CD4-positive, alpha-beta T cell treated with Interleukin-17A for 4 hours (primary cell): Measurements from ENCODE around the gene FAM20A.
"Not testable (repeated sequence)": the region's sequence is repeated elsewhere in the genome, so short reads cannot be mapped to it uniquely, and the experiment has no call there.

Experiments
- DNase-seq: peaks from one replicate; pipeline ENCODE4 v3.0.0-alpha.2; 2020; ENCODE audit warnings: mixed read lengths

FAM20A gene

DNA sequence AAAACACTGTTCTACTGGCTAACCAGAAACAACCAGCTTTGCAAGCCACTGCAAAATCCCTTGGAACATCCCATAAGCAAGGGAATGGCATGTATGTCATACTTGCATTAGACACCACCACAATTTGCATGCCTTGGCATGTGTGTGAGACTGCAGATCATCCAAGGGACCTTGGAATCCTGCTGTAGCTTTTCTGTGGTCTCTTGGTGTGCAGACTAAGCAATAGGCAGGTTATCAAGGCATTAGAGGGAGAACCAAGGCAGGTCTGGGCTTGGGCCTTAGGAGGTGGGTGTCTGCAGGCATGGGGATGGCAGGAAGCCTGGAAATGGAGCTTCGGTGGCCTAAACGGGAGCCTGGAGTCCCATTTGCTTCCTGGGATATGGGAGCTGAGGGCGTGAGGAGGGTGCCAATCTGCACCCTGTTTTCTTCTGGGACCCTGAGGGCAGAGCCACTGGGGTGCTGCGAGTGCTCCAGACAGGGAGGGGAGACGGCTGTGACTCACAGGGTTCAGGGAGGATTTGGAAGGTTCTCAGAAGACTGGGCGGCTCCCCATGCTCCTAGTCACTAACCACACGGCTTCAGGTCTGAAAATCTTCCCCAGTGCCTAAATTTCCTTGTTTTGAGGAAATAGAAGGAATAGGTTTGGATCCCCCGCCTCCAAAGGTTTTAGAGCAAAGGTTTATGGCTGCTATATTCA, 36.6 kb downstream of the FAM20A start:
- no peak for DNase-seq

- DNase-seq = no peak
These were observed 38.4 kb downstream of the FAM20A start for GRCh38 chr17:68562736-68563135.

GRCh38 chr17:68560966-68561720, 40.0 kb downstream of the FAM20A start:
- no peak for DNase-seq

GRCh38 chr17:68559316-68559715, 41.9 kb downstream of the FAM20A start:
- no peak for DNase-seq

DNA sequence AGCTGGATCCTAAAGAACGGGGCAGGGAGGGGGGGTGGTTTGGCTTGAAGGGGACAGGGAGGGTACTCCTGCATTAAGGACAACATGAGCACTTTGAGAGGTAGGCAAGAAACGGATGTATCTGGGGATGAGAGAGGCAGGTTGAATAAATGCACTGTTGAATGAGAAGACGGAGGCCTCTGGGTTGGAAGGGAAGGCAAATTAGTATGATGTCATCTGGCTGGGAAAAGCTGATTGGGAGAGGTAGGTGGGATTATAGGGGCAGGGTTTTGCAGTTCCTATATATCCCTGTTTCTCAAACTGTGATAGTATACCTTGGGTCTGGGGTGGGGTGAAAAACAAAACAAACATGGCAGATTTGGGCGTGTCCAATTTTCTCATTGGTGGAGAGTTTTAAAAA, 44.6 kb downstream of the FAM20A start:
- DNase-seq = no peak

- no peak for DNase-seq
These were observed 56.9 kb downstream of the FAM20A start for GRCh38 chr17:68544111-68544915.

DNA sequence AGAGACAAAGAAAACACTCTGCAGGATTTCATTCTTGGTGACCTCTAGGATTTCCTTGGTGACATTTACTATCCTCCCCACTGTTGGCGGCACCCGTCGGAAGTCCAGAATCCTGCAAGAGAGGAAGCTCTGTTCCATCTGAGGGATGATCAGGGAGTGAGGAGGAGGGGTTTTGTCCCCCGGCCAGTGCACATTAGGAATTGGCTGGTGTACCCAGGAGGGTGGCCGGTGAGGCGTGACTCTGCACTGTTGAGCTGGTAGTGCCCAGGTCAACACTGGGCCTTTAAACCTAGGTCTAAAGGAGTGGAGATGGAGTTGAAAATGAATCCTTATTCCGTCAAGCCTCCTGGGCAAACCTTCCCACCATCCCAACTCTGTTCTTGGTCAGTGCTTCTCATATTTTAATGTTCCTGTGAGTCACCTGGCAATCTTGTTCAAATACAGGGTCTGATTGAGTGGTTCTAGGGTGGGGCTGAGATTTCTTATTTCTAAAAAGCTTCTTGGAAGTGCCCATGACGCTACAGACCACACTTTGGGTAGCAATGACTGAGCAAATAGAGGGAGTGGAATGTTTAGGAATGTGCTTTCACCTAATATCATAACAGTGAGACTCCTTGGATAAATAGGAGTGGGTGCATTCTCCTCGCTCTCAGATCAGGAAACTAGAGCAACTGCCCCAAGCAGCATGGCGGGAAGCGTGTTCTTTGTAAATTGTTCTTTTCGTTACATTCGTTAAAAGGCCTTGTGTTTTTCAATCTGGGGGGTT, 58.3 kb downstream of the FAM20A start:
- no peak for DNase-seq

DNA sequence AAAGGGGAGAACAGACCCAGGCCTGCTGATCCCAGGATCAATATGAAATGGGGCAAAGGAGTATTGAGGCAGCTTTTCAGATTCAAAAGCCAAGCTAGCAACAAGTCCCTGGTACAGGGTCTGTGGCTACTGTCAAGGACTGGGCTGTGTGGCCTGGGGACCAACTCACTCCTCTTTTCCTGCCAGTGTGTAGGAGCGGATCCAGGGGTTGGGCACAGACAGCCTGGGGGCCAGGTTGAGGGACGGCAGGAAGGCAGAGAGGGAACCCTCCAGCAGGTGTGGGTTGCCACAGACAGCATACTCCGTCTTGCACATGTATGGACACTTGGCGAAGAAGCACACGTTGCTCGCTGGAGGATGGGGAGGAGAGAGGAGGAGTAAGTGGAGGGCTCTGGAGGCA, 59.4 kb downstream of the FAM20A start:
- DNase-seq = no peak

GRCh38 chr17:68540981-68541380, 60.2 kb downstream of the FAM20A start:
- DNase-seq = no peak

- peak; percentile 10 for DNase-seq
These were observed 61.4 kb downstream of the FAM20A start for GRCh38 chr17:68539548-68540467.

GRCh38 chr17:68535922-68536321, 65.2 kb downstream of the FAM20A start:
- DNase-seq = no peak

DNA sequence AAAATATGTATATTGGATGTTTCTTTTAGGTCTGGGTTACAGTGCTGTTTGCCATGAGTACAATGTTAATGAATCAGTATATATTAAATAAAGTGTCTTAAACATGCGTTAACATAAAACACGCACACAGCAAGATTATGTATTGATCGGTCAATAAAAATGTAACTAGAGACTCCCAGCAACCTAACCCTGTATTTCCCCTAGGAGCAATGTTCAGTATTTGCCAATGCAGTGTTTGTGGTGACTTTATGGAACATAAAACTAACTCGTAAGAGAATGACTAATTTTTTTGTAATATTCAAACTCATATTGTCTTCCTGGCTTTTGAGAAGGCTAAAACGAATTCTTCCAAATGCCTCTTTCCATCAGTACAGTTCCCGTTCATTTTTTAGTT, 66.5 kb downstream of the FAM20A start:
- no peak for DNase-seq

DNA sequence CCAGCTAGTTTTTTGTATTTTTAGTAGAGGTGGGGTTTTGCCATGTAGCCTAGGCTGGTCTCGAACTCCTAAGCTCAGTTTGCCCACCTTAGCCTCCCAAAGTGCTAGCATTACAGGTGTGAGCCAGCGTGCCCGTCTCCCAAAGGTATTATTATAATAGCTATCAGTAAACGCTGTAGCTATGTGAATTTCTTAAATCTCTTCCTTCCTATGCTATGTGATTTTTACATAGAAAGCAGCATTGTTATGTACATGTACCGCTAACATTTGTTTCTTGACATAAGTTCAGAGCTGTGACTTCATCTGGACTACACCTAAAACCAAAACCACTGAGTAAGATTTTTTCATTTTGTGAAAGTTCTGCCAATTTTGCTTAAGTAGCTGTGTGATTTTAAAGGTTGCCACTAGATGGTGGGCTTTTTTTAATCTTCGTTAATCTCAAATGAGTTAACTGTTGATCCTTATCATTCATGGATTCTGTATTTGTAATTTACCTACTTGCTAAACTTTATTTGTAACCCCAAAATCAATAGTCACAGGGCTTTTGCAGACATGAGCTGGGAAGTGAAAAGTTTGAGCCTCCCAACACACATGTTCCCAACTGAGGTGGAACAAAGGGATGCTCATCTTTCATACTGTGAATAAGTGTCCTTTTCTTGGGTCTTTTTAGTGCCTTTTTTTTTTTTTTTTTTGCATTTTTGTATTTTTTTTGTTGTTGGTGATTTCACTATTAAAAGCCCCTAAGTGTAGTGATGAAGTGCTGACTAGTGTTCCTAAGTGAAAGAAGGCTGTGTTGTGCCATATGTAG, 67.1 kb downstream of the FAM20A start:
- DNase-seq = no peak

- no peak for DNase-seq
These were observed 68.3 kb downstream of the FAM20A start for GRCh38 chr17:68532826-68533225.

- DNase-seq = no peak
These were observed 69.9 kb downstream of the FAM20A start for GRCh38 chr17:68531252-68531651.

DNA sequence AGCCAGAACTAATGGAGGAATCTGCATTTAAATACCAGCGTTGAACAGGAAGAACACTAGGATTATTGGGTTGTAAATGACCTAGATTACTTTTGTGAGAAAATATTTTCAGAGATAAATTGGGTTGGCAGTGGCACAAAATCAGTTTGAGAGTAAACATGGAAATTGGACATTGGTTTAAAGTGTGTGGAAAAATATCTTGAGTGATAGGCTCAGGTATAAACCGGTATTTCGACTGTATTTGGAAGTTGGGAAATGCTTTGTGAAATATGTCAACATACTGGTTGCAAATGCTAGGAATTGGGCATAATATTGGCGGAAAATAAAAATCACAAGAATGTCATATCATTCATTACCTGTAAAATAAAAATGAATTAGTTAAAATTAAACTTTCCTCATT, 73.9 kb downstream of the FAM20A start:
- no peak for DNase-seq

DNA sequence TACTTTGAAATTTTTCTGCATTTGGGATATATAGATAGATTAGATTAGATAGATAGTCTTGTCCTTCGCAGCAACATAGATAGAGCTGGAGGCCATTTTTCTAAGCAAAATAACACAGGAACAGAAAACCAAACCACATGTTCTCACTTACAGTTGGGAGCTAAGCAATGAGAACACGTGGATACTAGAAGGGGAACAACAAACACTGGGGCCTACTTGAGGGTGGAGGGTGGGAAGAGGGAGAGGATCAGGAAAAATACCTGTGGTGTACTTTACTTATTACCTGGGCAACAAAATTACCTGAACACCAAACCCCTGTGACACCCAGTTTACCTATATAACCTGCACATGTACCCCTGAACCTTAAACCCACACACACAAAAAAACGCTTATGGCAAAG, 74.6 kb downstream of the FAM20A start:
- no peak for DNase-seq

DNA sequence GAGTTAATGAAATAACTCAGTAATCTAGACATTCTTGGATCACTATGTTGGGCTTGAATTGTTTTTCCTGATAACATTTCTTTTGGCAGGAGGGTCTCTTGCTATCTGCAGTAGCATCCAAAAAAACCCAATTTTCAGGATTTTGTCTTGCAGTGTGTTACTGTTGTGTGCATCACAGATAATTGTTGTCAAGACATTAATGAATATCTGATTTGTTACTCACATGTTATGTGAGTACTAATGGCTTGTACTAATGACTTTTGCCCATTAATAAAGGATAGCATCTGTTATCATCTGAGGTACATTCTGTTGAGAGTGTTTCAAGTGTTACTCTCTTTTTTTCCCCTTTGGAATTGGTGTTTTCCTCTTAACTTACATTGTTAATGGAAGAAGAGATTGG, 78.9 kb downstream of the FAM20A start:
- DNase-seq = no peak

GRCh38 chr17:68519911-68520310, 81.3 kb downstream of the FAM20A start:
- DNase-seq = no peak

DNA sequence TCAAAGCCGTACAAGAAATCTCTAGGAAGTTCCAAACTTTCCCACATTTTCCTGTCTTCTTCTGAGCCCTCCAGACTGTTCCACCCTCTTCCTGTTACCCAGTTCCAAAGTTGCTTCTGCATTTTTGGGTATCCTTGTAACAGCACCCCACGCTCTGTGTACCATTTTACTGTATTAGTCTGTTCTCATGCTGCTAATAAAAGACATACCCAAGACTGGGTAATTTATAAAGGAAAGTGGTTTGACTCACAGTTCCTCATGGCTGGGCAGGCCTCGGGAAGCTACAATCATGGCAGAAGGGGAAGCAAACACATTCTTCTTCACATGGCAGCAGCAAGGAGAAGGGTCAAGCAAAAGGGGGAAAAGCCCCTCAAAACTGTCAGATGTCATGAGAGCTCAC, 82.1 kb downstream of the FAM20A start:
- DNase-seq = not testable (repeated sequence)
